ENCODE results near the gene KIAA0040.

The KIAA0040 gene

GRCh38 chr1:175150596-175151319 lies 41.8 kb downstream of the KIAA0040 start:
- DNase-seq (ENCODE audit: low read depth, low spot score) = no peak
- H3K4me3 ChIP-seq (ENCODE audit: low read length) = no peak overlapping the region

GRCh38 chr1:175148068-175148467 lies 44.5 kb downstream of the KIAA0040 start:
- H3K4me3 ChIP-seq (ENCODE audit: low read length) = no peak overlapping the region
- no peak for DNase-seq (ENCODE audit: low read depth, low spot score)

GRCh38 chr1:175147569-175147968 lies 45.0 kb downstream of the KIAA0040 start:
- H3K4me3 ChIP-seq (ENCODE audit: low read length) = no peak overlapping the region
- no peak for DNase-seq (ENCODE audit: low read depth, low spot score)

- peak; percentile 46 for DNase-seq (ENCODE audit: low read depth, low spot score)
- H3K4me3 ChIP-seq (ENCODE audit: low read length) = no peak overlapping the region
These were observed 45.9 kb downstream of the KIAA0040 start for GRCh38 chr1:175146529-175147213.

GRCh38 chr1:175145899-175146528 lies 46.6 kb downstream of the KIAA0040 start:
- DNase-seq (ENCODE audit: low read depth, low spot score) = no peak
- no peak overlapping the region for H3K4me3 ChIP-seq (ENCODE audit: low read length)

GRCh38 chr1:175138579-175138978 lies 54.0 kb downstream of the KIAA0040 start:
- H3K4me3 ChIP-seq (ENCODE audit: low read length) = no peak overlapping the region
- DNase-seq (ENCODE audit: low read depth, low spot score) = no peak

- no peak overlapping the region for H3K4me3 ChIP-seq (ENCODE audit: low read length)
- no peak for DNase-seq (ENCODE audit: low read depth, low spot score)
These were observed 55.2 kb downstream of the KIAA0040 start for GRCh38 chr1:175137369-175137768.

- DNase-seq (ENCODE audit: low read depth, low spot score) = no peak
- H3K4me3 ChIP-seq (ENCODE audit: low read length) = no peak overlapping the region
These were observed 56.3 kb downstream of the KIAA0040 start for GRCh38 chr1:175136246-175136645.

- no peak overlapping the region for H3K4me3 ChIP-seq (ENCODE audit: low read length)
- no peak for DNase-seq (ENCODE audit: low read depth, low spot score)
These were observed 58.1 kb downstream of the KIAA0040 start for GRCh38 chr1:175134500-175134899.

GRCh38 chr1:175133673-175134435 lies 58.7 kb downstream of the KIAA0040 start:
- no peak overlapping the region for H3K4me3 ChIP-seq (ENCODE audit: low read length)
- no peak for DNase-seq (ENCODE audit: low read depth, low spot score)

- DNase-seq (ENCODE audit: low read depth, low spot score) = no peak
- H3K4me3 ChIP-seq (ENCODE audit: low read length) = no peak overlapping the region
These were observed 60.1 kb downstream of the KIAA0040 start for GRCh38 chr1:175132436-175132835.

- no peak overlapping the region for H3K4me3 ChIP-seq (ENCODE audit: low read length)
- no peak for DNase-seq (ENCODE audit: low read depth, low spot score)
These were observed 61.5 kb downstream of the KIAA0040 start for GRCh38 chr1:175131095-175131494.

GRCh38 chr1:175130649-175131045 lies 61.9 kb downstream of the KIAA0040 start:
- DNase-seq (ENCODE audit: low read depth, low spot score) = no peak
- no peak overlapping the region for H3K4me3 ChIP-seq (ENCODE audit: low read length)

- no peak overlapping the region for H3K4me3 ChIP-seq (ENCODE audit: low read length)
- no peak for DNase-seq (ENCODE audit: low read depth, low spot score)
These were observed 62.5 kb downstream of the KIAA0040 start for GRCh38 chr1:175129997-175130648.

- no peak overlapping the region for H3K4me3 ChIP-seq (ENCODE audit: low read length)
- DNase-seq (ENCODE audit: low read depth, low spot score) = no peak
These were observed 63.0 kb downstream of the KIAA0040 start for GRCh38 chr1:175129644-175129996.

GRCh38 chr1:175129182-175129581 lies 63.4 kb downstream of the KIAA0040 start:
- H3K4me3 ChIP-seq (ENCODE audit: low read length) = no peak overlapping the region
- DNase-seq (ENCODE audit: low read depth, low spot score) = no peak

GRCh38 chr1:175128523-175128922 lies 64.1 kb downstream of the KIAA0040 start:
- DNase-seq (ENCODE audit: low read depth, low spot score) = no peak
- no peak overlapping the region for H3K4me3 ChIP-seq (ENCODE audit: low read length)

GRCh38 chr1:175127565-175127964 lies 65.0 kb downstream of the KIAA0040 start:
- DNase-seq (ENCODE audit: low read depth, low spot score) = no peak
- H3K4me3 ChIP-seq (ENCODE audit: low read length) = no peak overlapping the region

GRCh38 chr1:175126347-175126746 lies 66.2 kb downstream of the KIAA0040 start:
- no peak for DNase-seq (ENCODE audit: low read depth, low spot score)
- no peak overlapping the region for H3K4me3 ChIP-seq (ENCODE audit: low read length)
